Endothelial cell of umbilical vein (primary cell): ENCODE results near the gene PDHB. TPM values are rescaled to one million over a fixed set of nuclear protein-coding genes. Genes with fewer than 3 reads are reported as not detected.

Experiments
- BruUV-seq: library from RNA; stranded (reverse); fragments of 400-500 nt; replicated peaks from 2 replicates; lab custom pipeline; 2021; lab: Mats Ljungman, UMichigan
- CTCF ChIA-PET: fragments of 300-600, 350-600 bp; sonication (Branson Sonifier 250); formaldehyde crosslinking; loops from one replicate; lab custom pipeline; 2021; ENCODE audit warnings: antibody characterized with exemption, inconsistent platforms; lab: Charles Lee
- POLR2A ChIA-PET: fragments of 300-600, 350-600 bp; sonication (Branson Sonifier 250); formaldehyde crosslinking; loops from one replicate; lab custom pipeline; 2021; ENCODE audit warnings: antibody characterized with exemption, inconsistent platforms; lab: Charles Lee
- DNase-seq: peaks from one replicate; pipeline ENCODE4 v3.0.0-alpha.2; 2011; ENCODE audit warnings: low read depth, low spot score
- FAIRE-seq: peaks from 2 replicates; lab custom pipeline; 2011; peaks lifted over from hg19 to GRCh38; lab: Jason Lieb, UNC
- H2AFZ ChIP-seq: 2 replicates; pipeline ENCODE4 v1.6.0; 2012; ENCODE audit warnings: low read depth, low read length, control low read depth, inconsistent platforms
- H3K27ac ChIP-seq: 2 replicates; pipeline ENCODE4 v1.5.1; 2011; ENCODE audit warnings: low read depth, mild to moderate bottlenecking, control low read depth, low read length, moderate library complexity; ENCODE audit not compliant: insufficient read depth
- H3K27me3 ChIP-seq, 2 experiments: 2 replicates each; pipeline versions ENCODE4 v1.6.0 to v1.6.1; 2011; ENCODE audit warnings: low read length in 2 of 2, mixed read lengths in 1 of 2; ENCODE audit not compliant: control insufficient read depth in 2 of 2, insufficient read depth in 2 of 2
- H3K36me3 ChIP-seq, 2 experiments: 2 replicates in 1 of 2; 3 replicates in 1 of 2; pipeline ENCODE4 v1.5.1; 2011; ENCODE audit warnings: low read length in 2 of 2, mild to moderate bottlenecking in 1 of 2, moderate library complexity in 1 of 2; ENCODE audit not compliant: control insufficient read depth in 2 of 2, insufficient read depth in 2 of 2; ENCODE audit errors: extremely low read depth in 1 of 2
- H3K4me1 ChIP-seq: 3 replicates; pipeline ENCODE4 v1.5.1; 2011; ENCODE audit warnings: mild to moderate bottlenecking, low read length; ENCODE audit not compliant: control insufficient read depth, insufficient read depth; ENCODE audit errors: extremely low read depth
- H3K4me2 ChIP-seq: 2 replicates; pipeline ENCODE4 v1.6.1; 2011; ENCODE audit warnings: low read length, control low read depth, mixed read lengths; ENCODE audit not compliant: insufficient read depth
- H3K4me3 ChIP-seq, 3 experiments: fragments of 200-600 bp in 1 of 3; sonication (generic), shearing (Covaris generic) in 1 of 3; replicated peaks in 1 of 3; 2 replicates each; pipeline ENCODE4 v1.5.1; 2011 to 2016; ENCODE audit warnings: control low read depth in 3 of 3, low read length in 3 of 3, mild to moderate bottlenecking in 2 of 3, inconsistent platforms in 1 of 3, low read depth in 1 of 3, moderate library complexity in 1 of 3; ENCODE audit not compliant: insufficient read depth in 1 of 3
- H3K79me2 ChIP-seq: 2 replicates; pipeline ENCODE4 v1.6.0; 2012; ENCODE audit warnings: low read length, inconsistent platforms; ENCODE audit not compliant: control insufficient read depth, insufficient read depth
- H3K9ac ChIP-seq: replicated peaks from 2 replicates; pipeline ENCODE3; 2011; ENCODE audit warnings: low read length, control low read depth; ENCODE audit not compliant: insufficient read depth; ENCODE audit errors: extremely low read depth
- H3K9me1 ChIP-seq: replicated peaks from 3 replicates; pipeline ENCODE4 v1.6.0; 2011; ENCODE audit warnings: mild to moderate bottlenecking, low read length; ENCODE audit not compliant: control insufficient read depth, insufficient read depth; ENCODE audit errors: extremely low read depth
- H3K9me3 ChIP-seq: replicated peaks from 2 replicates; pipeline ENCODE4 v1.5.1; 2012; ENCODE audit warnings: low read length, inconsistent platforms; ENCODE audit not compliant: control insufficient read depth, insufficient read depth
- H4K20me1 ChIP-seq: replicated peaks from 2 replicates; pipeline ENCODE3; 2011; ENCODE audit warnings: mild to moderate bottlenecking, low read length; ENCODE audit not compliant: control insufficient read depth, insufficient read depth; ENCODE audit errors: extremely low read depth
- EZH2 ChIP-seq: IDR thresholded peaks from 2 replicates; pipeline ENCODE4 v1.6.1; 2012; ENCODE audit warnings: borderline replicate concordance, low read depth, mild to moderate bottlenecking, moderate library complexity, low read length, inconsistent platforms; ENCODE audit not compliant: severe bottlenecking
- FOS ChIP-seq: IDR thresholded peaks from 2 replicates; pipeline ENCODE4 v1.6.1; 2011; ENCODE audit warnings: mild to moderate bottlenecking, low read length, moderate library complexity, borderline replicate concordance; ENCODE audit not compliant: insufficient read depth
- GATA2 ChIP-seq: IDR thresholded peaks from 2 replicates; pipeline ENCODE4 v1.7.0; 2011; ENCODE audit warnings: low read depth, mild to moderate bottlenecking, moderate library complexity, mixed read lengths, low read length; ENCODE audit not compliant: insufficient read length, insufficient read depth
- JUN ChIP-seq: IDR thresholded peaks from 2 replicates; pipeline ENCODE4 v1.6.1; 2011; ENCODE audit warnings: borderline replicate concordance, low read depth; ENCODE audit not compliant: insufficient read length, insufficient read depth
- MYC ChIP-seq: IDR thresholded peaks from one replicate; pipeline ENCODE4 v1.6.1; 2011; ENCODE audit warnings: mild to moderate bottlenecking, low read depth, low read length
- POLR2A ChIP-seq: IDR thresholded peaks from 2 replicates; pipeline ENCODE4 v1.6.1; 2012; ENCODE audit warnings: low read depth, mild to moderate bottlenecking, control low read depth, low read length
- POLR2AphosphoS5 ChIP-seq: IDR thresholded peaks from 2 replicates; pipeline ENCODE4 v1.6.1; 2012; ENCODE audit warnings: low read depth, mild to moderate bottlenecking, control low read depth, low read length, moderate library complexity; ENCODE audit not compliant: insufficient read depth
- dilution Hi-C: fragments of 300-500 bp; cut with MboI; formaldehyde crosslinking; loops from one replicate; pipeline ENCODE4 v1.15.0; 2019; ENCODE audit warnings: low sequenced_read_pairs; ENCODE audit not compliant: extremely low pct_ligation_motif_present
- intact Hi-C: fragments of 100-400 bp; cut with micrococcal nuclease; formaldehyde crosslinking; loops from one replicate; pipeline ENCODE4 v1.10.0; 2022
- polyA plus RNA-seq, 4 experiments: library from polyadenylated mRNA; depleted of rRNA in 3 of 4; stranded (reverse) in 3 of 4; unstranded in 1 of 4; fragments of >200 nt; gene quantifications; 2 replicates each; pipeline versions ENCODE4 v1.2.1 to v1.2.3, GENCODE V29; 2011 to 2012; ENCODE audit warnings: missing spikeins in 1 of 4
- total RNA-seq: library from RNA; stranded (reverse); gene quantifications from 2 replicates; pipeline ENCODE4 v1.2.3, GENCODE V29; 2021
- TF ChIP-seq, protein P1 (sequence below): IDR thresholded peaks from 2 replicates; pipeline ENCODE4 v1.6.1; 2011; ENCODE audit not compliant: insufficient read depth, insufficient read length
- TF ChIP-seq, protein P2 (sequence below), 2 donors: IDR thresholded peaks; 1 replicate in 1 of 2; 2 replicates in 1 of 2; pipeline ENCODE4 v1.5.1; 2011; ENCODE audit warnings: low read length in 2 of 2, mild to moderate bottlenecking in 2 of 2, moderate library complexity in 2 of 2, control low read depth in 1 of 2, inconsistent platforms in 1 of 2, low read depth in 1 of 2; ENCODE audit not compliant: insufficient read depth in 1 of 2; ENCODE audit errors: extremely low read depth in 1 of 2

The PDHB gene
- total and polyA plus RNA-seq, 2 donors (not counting 3 experiments of a cell fraction or from before 2014, with no cell fraction given): 50.8 to 60.8 TPM

DNA sequence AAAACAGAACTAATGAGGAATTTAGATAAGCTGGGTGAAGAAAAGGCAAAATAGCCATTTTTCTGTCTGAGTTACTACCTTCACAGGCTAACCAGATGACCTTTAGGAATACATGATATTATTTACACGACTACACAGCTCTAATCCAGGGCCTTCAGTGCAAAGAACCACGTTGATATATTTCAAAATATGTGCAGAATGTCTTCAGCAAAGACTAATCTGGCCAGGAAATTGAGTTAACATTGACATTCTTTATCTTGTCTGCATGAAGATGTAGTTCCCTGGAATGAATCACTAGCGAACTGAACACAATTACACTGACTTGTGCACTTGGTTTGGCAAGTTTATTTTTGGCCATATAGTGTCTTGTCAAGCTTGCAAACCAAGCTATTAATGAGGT, 41.5 kb downstream of the PDHB start:
- dilution Hi-C loops (no loop called here), intact Hi-C loops (no loop called here)
- Histone ChIP-seq H3K79me2 (no peaks in the 10 kb centered on the region), H3K36me3 (peaks cover 0 to 6% of the 10 kb centered on the region in 2 experiments), H3K9me3 (no peaks in the 10 kb centered on the region), H3K9me1 (no peaks in the 10 kb centered on the region), H3K9ac (no peak overlapping the region), H3K27ac (no peak overlapping the region), H3K4me2 (no peak overlapping the region), H3K4me1 (peaks cover 28% of the 10 kb centered on the region), H3K4me3 (no peak overlapping the region), H2AFZ (no peak overlapping the region), H4K20me1 (no peaks in the 10 kb centered on the region), H3K27me3 (no peaks in the 10 kb centered on the region)
- ChIA-PET POLR2A (no interaction called here), CTCF (interaction anchor here (0.6 to 2.3 kb wide), 4 partner anchors 10 to 84 kb away, joined by 3 to 9 read pairs (median 4); no protein-coding TSS in a partner anchor)
- FAIRE-seq (no peak), DNase-seq (no peak)
- no peak for TF ChIP-seq MYC
- TF ChIP-seq JUN: no peak
- no peak for TF ChIP-seq POLR2AphosphoS5
- TF ChIP-seq, protein P1, sequence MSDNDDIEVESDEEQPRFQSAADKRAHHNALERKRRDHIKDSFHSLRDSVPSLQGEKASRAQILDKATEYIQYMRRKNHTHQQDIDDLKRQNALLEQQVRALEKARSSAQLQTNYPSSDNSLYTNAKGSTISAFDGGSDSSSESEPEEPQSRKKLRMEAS: no peak
- TF ChIP-seq POLR2A: no peak
- TF ChIP-seq GATA2: no peak
- no peak for TF ChIP-seq EZH2
- TF ChIP-seq, protein P2, sequence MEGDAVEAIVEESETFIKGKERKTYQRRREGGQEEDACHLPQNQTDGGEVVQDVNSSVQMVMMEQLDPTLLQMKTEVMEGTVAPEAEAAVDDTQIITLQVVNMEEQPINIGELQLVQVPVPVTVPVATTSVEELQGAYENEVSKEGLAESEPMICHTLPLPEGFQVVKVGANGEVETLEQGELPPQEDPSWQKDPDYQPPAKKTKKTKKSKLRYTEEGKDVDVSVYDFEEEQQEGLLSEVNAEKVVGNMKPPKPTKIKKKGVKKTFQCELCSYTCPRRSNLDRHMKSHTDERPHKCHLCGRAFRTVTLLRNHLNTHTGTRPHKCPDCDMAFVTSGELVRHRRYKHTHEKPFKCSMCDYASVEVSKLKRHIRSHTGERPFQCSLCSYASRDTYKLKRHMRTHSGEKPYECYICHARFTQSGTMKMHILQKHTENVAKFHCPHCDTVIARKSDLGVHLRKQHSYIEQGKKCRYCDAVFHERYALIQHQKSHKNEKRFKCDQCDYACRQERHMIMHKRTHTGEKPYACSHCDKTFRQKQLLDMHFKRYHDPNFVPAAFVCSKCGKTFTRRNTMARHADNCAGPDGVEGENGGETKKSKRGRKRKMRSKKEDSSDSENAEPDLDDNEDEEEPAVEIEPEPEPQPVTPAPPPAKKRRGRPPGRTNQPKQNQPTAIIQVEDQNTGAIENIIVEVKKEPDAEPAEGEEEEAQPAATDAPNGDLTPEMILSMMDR (IDR thresholded peaks at IDR 0.05; ENCODE audit: extremely low read depth in 1 of 2, insufficient read depth in 1 of 2, low read depth in 1 of 2, low read length in 2 of 2): no peak
- TF ChIP-seq FOS: no peak
- BruUV-seq: no TSS peak
